Liver (tissue), 9 donors: ENCODE results near the gene UBQLN1. TPM values are rescaled to one million over a fixed set of nuclear protein-coding genes. Genes with fewer than 3 reads are reported as not detected.

ENCODE experiments used
- DNase-seq: peaks from one replicate; pipeline ENCODE4 v3.0.0-alpha.2; 2017; ENCODE audit warnings: low spot score
- H3K27ac ChIP-seq, 2 donors: one replicate each; pipeline ENCODE4 v1.7.0; 2013; ENCODE audit warnings: inconsistent platforms in 2 of 2, low read length in 2 of 2, control low read depth in 1 of 2, low read depth in 1 of 2, mild to moderate bottlenecking in 1 of 2
- H3K27me3 ChIP-seq, 4 donors: one replicate each; pipeline versions ENCODE4 v1.6.1 to v1.7.0; 2013; ENCODE audit warnings: low read length in 3 of 4, inconsistent platforms in 1 of 4, mild to moderate bottlenecking in 1 of 4, moderate library complexity in 1 of 4; ENCODE audit not compliant: control insufficient read depth in 4 of 4, insufficient read depth in 4 of 4
- H3K36me3 ChIP-seq, 4 donors: one replicate each; pipeline versions ENCODE4 v1.6.1 to v1.7.0; 2013; ENCODE audit warnings: low read length in 3 of 4, mild to moderate bottlenecking in 3 of 4, low read depth in 1 of 4, moderate library complexity in 1 of 4; ENCODE audit not compliant: control insufficient read depth in 4 of 4, insufficient read depth in 3 of 4
- H3K4me1 ChIP-seq, 4 donors: one replicate each; pipeline versions ENCODE4 v1.6.1 to v1.7.0; 2013; ENCODE audit warnings: low read length in 3 of 4, mild to moderate bottlenecking in 3 of 4, moderate library complexity in 1 of 4; ENCODE audit not compliant: control insufficient read depth in 4 of 4, insufficient read depth in 4 of 4
- H3K4me3 ChIP-seq, 3 donors: one replicate each; pipeline versions ENCODE4 v1.6.1 to v1.7.0; 2013; ENCODE audit warnings: low read length in 3 of 3, control low read depth in 1 of 3, low read depth in 1 of 3, mild to moderate bottlenecking in 1 of 3
- H3K9ac ChIP-seq, 2 donors: one replicate each; pipeline ENCODE4 v1.7.0; 2013; ENCODE audit warnings: low read length in 2 of 2, mild to moderate bottlenecking in 2 of 2, moderate library complexity in 2 of 2, control low read depth in 1 of 2, low read depth in 1 of 2
- H3K9me3 ChIP-seq, 4 donors: one replicate each; pipeline versions ENCODE4 v1.6.1 to v1.7.0; 2013; ENCODE audit warnings: low read length in 3 of 4; ENCODE audit not compliant: control insufficient read depth in 4 of 4
- ATF3 ChIP-seq: IDR thresholded peaks from 2 replicates; pipeline ENCODE4 v1.6.1; 2016; ENCODE audit warnings: antibody characterized with exemption
- CTCF ChIP-seq: fragments of 150-350 bp; IDR thresholded peaks from 2 replicates; pipeline ENCODE4 v1.5.1; 2017; ENCODE audit warnings: improper control_type of control experiment, low read depth, low read length; ENCODE audit not compliant: missing input control
- EGR1 ChIP-seq, 2 donors: IDR thresholded peaks; 2 replicates each; pipeline ENCODE4 v1.6.1; 2016 to 2018; ENCODE audit warnings: antibody characterized with exemption in 2 of 2, low read depth in 2 of 2
- FOXA1 ChIP-seq: IDR thresholded peaks from 2 replicates; pipeline ENCODE4 v1.6.1; 2016; ENCODE audit warnings: antibody characterized with exemption
- FOXA2 ChIP-seq: IDR thresholded peaks from 2 replicates; pipeline ENCODE4 v1.6.1; 2016; ENCODE audit warnings: antibody characterized with exemption
- GABPA ChIP-seq, 2 donors: IDR thresholded peaks in 1 of 2; conservative IDR thresholded peaks in 1 of 2; 2 replicates each; pipeline ENCODE4 v1.6.1; 2016; ENCODE audit warnings: antibody characterized with exemption in 2 of 2, mild to moderate bottlenecking in 1 of 2, moderate library complexity in 1 of 2
- HNF4A ChIP-seq, 2 donors: conservative IDR thresholded peaks; 2 replicates each; pipeline ENCODE4 v1.6.1; 2016; ENCODE audit warnings: antibody characterized with exemption in 2 of 2, mild to moderate bottlenecking in 2 of 2
- HNF4G ChIP-seq: IDR thresholded peaks from 2 replicates; pipeline ENCODE4 v1.6.1; 2016; ENCODE audit warnings: antibody characterized with exemption
- JUND ChIP-seq, 2 donors: IDR thresholded peaks; 2 replicates each; pipeline ENCODE4 v1.6.1; 2016; ENCODE audit warnings: antibody characterized with exemption in 2 of 2
- MAX ChIP-seq: IDR thresholded peaks from 2 replicates; pipeline ENCODE4 v1.6.1; 2016; ENCODE audit warnings: antibody characterized with exemption
- NR2F2 ChIP-seq: IDR thresholded peaks from 2 replicates; pipeline ENCODE4 v1.6.1; 2016; ENCODE audit warnings: antibody characterized with exemption
- RAD21 ChIP-seq, 2 donors: IDR thresholded peaks; 2 replicates each; pipeline ENCODE4 v1.6.1; 2016; ENCODE audit warnings: antibody characterized with exemption in 2 of 2, mild to moderate bottlenecking in 2 of 2
- RXRA ChIP-seq, 2 donors: IDR thresholded peaks; 2 replicates each; pipeline ENCODE4 v1.6.1; 2017 to 2018; ENCODE audit warnings: antibody characterized with exemption in 2 of 2, mild to moderate bottlenecking in 1 of 2
- SP1 ChIP-seq: IDR thresholded peaks from 2 replicates; pipeline ENCODE4 v1.6.1; 2018; ENCODE audit warnings: antibody characterized with exemption, mild to moderate bottlenecking
- TAF1 ChIP-seq: conservative IDR thresholded peaks from 2 replicates; pipeline ENCODE4 v1.6.1; 2016; ENCODE audit warnings: antibody characterized with exemption, mild to moderate bottlenecking
- YY1 ChIP-seq: IDR thresholded peaks from 2 replicates; pipeline ENCODE4 v1.6.1; 2016; ENCODE audit warnings: antibody characterized with exemption, mild to moderate bottlenecking
- ZBTB33 ChIP-seq: IDR thresholded peaks from 2 replicates; pipeline ENCODE4 v1.6.1; 2016; ENCODE audit warnings: antibody characterized with exemption
- WGBS: extraction: QIAGEN DNeasy Blood & Tissue Kit; methylation state at CpG from one replicate; pipeline ENCODE4 v1.1.7; 2013; 5-methylcytosine and 5-hydroxymethylcytosine counted together
- polyA plus RNA-seq, 2 donors: library from polyadenylated mRNA; stranded (reverse) in 1 of 2; unstranded in 1 of 2; fragments of 200-250 nt in 1 of 2; fragments of >200 nt in 1 of 2; fragmentation: Nextera tagmentation in 1 of 2; extraction: Ambion mirVana in 1 of 2; gene quantifications; one replicate each; pipeline versions ENCODE4 v1.2.1 to v1.2.3, GENCODE V29; 2013 to 2015
- total RNA-seq, 2 donors: library from RNA; depleted of rRNA; stranded (reverse); fragments of >200 nt; gene quantifications; one replicate each; pipeline ENCODE4 v1.2.3, GENCODE V29; 2014
- TF ChIP-seq, protein P1 (sequence below): IDR thresholded peaks from 2 replicates; pipeline ENCODE4 v1.6.1; 2016; ENCODE audit warnings: antibody characterized with exemption, mild to moderate bottlenecking
- donor health status: healthy.
- donor health status: healthy.
- donor health status: healthy.
- donor health status: healthy.
- donor health status: healthy.

Gene UBQLN1
- total and polyA plus RNA-seq, 4 donors = 42.7 to 88.8 (median 63.1) TPM

DNA sequence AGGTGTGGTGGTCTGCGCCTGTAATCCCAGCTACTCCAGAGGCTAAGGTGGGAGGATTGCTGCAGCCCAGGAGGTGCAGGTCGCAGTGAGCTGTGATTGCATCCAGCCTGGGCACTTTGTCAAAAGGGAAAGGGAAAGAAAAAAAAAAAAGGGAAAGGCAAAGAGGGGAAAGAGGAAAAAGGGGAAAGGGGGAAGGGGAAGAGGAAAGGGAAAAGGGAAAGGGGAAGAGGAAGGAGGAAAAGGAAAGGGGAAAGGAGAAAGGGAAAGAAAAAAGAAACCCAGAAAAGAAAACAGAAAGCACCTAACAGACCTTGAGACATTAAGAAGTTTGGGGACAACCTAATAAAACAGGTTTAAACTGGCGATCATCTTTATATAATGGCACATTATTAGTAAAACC, 44.8 kb downstream of the UBQLN1 start (continued):
- TF ChIP-seq CTCF (no peak), EGR1 (IDR thresholded peaks at IDR 0.05; ENCODE audit: low read depth in 2 of 2) (no peak), HNF4A (conservative IDR thresholded peaks at IDR 0.05) (no peak)

GRCh38 chr9:83656952-83657351, 50.8 kb downstream of the UBQLN1 start:
- H3K4me1 ChIP-seq = no peaks in the 10 kb centered on the region
- WGBS = 87% methylated on average over 6 of the region's 6 CpGs
- no peak overlapping the region for H3K27ac ChIP-seq
- H3K36me3 ChIP-seq = peaks cover 4 to 54% (median 53%) of the 10 kb centered on the region in 4 donors
- no peak overlapping the region for H3K9ac ChIP-seq
- H3K9me3 ChIP-seq = no peaks in the 10 kb centered on the region
- TF ChIP-seq EGR1 (IDR thresholded peaks at IDR 0.05; ENCODE audit: low read depth in 2 of 2) (no peak), CTCF (no peak), TAF1 (no peak), NR2F2 (no peak), HNF4A (conservative IDR thresholded peaks at IDR 0.05) (no peak), RXRA (IDR thresholded peaks at IDR 0.05) (no peak), MAX (no peak), ATF3 (no peak), RAD21 (IDR thresholded peaks at IDR 0.05) (no peak), GABPA (IDR thresholded peaks at IDR 0.05 in 1 of 2, conservative IDR thresholded peaks at IDR 0.05 in 1 of 2) (no peak), FOXA1 (no peak), ZBTB33 (no peak), SP1 (no peak), FOXA2 (no peak), HNF4G (no peak), YY1 (no peak), JUND (IDR thresholded peaks at IDR 0.05) (no peak)
- TF ChIP-seq, protein P1, sequence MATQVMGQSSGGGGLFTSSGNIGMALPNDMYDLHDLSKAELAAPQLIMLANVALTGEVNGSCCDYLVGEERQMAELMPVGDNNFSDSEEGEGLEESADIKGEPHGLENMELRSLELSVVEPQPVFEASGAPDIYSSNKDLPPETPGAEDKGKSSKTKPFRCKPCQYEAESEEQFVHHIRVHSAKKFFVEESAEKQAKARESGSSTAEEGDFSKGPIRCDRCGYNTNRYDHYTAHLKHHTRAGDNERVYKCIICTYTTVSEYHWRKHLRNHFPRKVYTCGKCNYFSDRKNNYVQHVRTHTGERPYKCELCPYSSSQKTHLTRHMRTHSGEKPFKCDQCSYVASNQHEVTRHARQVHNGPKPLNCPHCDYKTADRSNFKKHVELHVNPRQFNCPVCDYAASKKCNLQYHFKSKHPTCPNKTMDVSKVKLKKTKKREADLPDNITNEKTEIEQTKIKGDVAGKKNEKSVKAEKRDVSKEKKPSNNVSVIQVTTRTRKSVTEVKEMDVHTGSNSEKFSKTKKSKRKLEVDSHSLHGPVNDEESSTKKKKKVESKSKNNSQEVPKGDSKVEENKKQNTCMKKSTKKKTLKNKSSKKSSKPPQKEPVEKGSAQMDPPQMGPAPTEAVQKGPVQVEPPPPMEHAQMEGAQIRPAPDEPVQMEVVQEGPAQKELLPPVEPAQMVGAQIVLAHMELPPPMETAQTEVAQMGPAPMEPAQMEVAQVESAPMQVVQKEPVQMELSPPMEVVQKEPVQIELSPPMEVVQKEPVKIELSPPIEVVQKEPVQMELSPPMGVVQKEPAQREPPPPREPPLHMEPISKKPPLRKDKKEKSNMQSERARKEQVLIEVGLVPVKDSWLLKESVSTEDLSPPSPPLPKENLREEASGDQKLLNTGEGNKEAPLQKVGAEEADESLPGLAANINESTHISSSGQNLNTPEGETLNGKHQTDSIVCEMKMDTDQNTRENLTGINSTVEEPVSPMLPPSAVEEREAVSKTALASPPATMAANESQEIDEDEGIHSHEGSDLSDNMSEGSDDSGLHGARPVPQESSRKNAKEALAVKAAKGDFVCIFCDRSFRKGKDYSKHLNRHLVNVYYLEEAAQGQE = no peak
- H3K27me3 ChIP-seq = no peaks in the 10 kb centered on the region
- no peak overlapping the region for H3K4me3 ChIP-seq
- DNase-seq = no peak
